NCI-H1105 treated with DMSO at 0.1 percent for 48 hours (cell line): ENCODE results near the gene AADAT.
A peak's percentile ranks its signal among the peaks of the same experiment; 100 is the strongest.
"Not testable (repeated sequence)": the region's sequence is repeated elsewhere in the genome, so short reads cannot be mapped to it uniquely, and the experiment has no call there.

Source experiments
- DNase-seq: peaks from one replicate; lab custom pipeline; 2025; lab: John Stamatoyannopoulos, UW

AADAT gene

DNA sequence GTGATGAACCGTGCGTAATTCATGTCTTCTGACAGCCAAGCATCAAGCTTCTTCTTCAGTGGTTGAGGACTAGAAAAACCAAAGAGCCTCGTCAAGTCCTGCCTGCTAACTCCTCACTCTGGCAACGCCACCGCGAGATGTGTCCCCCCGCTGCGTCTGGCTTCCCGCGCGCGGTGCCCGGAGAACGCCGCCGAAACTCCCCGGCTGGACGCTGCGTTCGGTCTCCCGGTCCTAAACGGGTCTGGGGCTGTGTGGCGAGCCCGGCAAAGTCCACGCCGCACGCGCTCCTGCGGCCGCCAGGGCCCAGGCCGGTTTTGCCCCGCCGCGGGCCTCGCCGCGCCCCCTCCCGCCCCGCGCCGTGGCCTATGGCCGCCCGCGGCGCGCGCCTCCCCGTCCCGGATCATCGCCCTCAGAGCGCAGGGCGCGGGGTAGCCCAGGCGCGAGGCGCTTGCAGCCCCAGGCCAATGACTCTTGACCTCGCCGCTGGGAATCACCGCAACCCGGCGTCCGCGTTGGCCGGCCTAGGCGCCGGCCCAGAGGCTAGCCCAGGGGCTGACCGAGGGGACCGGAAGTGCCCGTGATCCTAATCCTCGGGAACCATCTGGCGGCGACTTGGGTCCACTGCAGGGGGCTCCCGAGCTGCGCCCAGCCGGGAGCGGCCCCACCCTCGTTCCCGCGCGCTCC lies at the start of gene AADAT:
AADAT (minus strand) TSS at position 289 of the 684 bp plus-strand sequence; CDS start at position 23, 266 bp downstream.
- peak; percentile 66 for DNase-seq

DNA sequence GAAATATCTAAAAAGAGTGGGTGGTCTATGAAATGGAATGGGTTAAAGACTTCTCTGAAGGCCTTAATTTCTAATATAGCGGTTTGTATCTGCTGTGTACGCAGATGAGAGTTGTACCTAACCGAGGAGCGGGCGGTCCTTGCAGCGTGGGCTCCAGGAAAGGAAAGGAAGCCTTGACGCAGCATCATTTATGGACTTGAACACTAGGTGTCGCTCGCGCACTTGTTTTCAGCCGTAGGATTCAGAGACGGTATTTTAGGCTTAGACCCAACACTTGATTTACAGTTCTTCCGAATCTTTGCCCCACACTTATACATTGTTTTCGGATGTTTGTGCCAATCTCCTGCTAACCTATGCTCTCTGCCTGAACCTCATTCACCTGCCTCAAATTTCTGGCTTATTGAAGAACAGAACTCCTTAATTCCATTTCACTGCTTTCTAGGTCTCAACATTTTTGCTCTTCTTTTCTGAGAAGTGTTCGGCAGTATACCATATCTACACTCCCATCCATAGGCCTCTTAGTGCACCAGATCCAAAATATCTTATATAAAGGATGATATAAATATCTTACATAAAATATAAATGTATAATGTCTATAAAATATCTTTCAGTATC lies 48.9 kb upstream of the AADAT start:
- peak; percentile 53 for DNase-seq

DNA sequence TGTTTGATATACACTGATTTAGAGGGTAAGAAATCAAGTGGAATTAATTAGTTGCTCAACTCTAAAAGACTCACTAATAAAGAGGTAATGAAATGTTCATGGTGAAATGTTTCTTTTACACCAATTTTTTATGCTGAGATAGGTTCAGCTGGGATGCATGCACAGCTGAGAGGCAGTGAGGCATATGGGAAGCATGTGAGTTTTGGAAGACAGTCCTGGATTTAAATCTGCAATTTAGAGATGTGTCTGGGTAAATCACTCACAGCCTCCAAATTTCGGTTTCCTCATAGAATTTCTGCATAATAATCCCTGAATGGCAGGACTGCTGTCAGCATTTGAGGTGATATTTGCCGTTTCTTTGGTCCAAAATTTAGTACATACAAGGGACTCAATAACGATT lies 48.2 kb upstream of the AADAT start:
- DNase-seq: no peak

DNA sequence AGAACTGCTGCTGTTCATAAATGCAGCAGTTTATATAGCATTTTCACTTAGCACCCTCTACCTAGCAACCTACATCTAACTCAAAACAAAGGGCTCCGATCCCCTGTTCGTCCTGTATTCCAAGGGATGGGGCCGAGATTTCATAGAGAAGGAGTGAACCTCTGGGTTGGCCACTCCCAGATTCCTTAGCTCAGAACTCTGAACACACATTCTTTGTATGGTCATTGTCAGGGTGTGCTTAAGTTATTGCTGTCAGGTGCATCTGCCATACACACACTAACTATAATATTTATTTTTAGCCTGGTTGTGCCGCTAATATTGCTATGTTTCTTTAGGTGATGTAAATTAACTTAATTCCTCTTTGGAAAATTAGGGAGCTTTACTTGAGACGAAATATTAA lies 47.7 kb upstream of the AADAT start:
- DNase-seq: no peak

DNA sequence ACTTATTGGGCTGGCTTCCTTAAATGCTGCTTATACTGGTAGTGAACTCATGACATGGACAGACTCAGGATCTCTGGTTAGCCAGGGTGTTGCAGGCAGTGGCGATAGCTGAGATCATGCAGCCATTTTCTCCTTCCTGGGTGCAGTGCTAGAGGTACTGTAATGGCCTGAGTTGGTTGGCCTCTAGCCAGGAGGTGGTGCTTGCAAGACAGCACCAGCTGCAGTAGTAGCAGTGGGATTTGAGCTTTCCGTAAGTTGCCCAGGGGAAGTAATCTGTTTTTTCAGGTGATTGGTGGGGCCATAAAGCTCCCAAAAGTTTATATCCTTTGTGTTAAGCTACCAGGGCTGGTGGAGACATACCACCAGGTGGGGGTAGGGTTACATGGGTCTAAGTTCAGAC lies 45.1 kb upstream of the AADAT start:
- DNase-seq: no peak

DNA sequence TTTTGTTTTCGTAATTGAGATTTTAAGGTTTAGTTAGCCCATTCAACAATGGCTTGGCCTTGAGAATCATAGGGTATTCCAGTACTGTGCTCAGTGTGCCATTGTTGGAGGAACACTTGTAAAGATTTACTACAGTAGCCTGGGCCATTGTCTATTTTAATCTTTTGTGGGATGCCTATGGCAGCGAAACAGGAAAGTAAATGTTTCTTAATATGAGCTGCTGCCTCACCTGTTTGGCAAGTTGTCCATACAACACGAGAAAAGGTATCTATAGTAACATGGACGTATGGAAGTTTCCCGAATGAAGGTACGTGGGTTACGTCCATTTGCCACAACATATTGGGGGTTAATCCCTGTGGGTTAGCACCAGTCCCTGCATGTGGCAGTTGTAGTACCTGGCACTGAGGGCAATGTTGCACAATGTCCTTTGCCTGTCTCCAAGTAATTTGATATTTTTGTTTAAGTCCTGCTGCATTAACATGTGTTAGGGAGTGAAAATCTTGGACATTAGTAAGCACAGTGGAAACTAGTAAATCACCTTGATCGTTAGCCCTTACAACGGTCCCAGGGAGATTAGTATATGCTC lies 38.6 kb upstream of the AADAT start:
- no peak for DNase-seq

DNA sequence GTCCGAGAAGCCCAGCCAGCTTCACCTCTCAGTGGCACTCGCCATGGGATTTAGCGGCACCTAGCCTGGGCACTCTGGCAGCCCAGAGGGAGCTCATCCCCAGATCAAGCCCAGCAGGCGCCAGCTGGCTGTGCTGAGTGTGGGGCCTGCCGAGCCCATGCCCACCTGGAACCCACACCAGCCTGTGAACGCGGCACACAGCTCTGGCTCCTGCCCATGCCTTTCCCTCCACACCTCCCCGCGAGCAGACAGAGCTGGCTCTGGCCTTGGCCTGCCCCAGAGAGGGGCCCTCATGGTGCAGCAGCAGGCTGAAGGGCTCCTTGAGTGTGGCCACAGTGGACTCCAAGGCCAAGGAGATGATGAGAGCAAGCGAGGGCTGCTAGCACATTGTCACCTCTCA lies 38.0 kb upstream of the AADAT start:
- no peak for DNase-seq

DNA sequence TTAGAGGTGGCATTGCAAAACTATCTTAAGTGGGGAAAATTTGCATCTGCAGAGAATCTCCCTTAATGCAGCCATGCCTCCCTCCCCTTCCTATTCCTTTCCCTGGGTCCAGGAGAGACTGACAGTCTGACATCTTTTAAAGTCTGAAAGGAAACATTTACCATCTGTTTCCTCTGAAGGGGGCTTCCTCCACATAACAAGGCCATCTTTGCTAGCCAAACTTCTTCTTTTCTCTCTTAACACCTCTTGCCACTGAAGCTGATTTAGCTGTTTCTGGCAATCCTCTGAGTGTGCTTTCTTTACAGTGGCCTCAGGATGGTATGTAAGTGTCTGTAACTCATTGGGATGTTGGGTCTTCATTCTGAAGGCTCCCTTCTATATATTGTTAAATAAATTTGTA lies 34.6 kb upstream of the AADAT start:
- DNase-seq: no peak

DNA sequence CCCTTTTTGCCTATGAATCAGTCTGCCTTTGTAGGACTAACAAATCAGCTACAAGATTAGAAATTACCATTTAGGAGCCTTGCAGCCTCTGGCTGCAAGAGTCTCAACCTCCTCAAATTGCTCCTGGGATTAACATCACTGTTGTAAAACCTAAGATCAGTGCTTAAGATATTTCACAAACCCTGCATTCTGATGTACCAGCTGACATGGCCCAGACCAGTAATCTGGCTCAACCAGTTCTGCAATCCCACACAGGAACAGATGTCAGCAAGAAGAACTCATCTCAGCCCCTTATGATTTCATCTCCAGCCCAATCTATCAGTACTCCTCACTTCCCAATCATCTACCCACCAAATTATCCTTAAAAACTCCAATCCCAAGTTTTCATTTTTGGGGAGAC lies 32.5 kb upstream of the AADAT start:
- DNase-seq: no peak

DNA sequence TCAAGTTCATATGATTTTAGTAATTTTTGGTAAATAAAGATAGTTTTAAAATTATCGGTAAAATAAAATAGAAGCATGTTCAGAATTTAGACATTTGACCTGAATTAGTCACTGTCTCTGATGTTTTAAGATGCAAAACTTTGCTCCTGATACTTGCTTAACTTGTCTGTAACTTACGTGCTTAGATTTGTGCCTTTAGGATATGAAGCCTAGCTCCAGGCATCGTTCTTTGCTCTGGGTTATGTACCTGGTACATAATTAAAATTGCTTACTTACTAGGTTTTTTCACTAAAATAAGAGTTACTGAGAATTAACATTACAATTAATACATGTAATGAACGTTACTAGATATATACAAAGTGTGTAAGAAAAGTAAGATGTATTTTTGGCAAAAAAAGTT lies 24.9 kb upstream of the AADAT start:
- no peak for DNase-seq

DNA sequence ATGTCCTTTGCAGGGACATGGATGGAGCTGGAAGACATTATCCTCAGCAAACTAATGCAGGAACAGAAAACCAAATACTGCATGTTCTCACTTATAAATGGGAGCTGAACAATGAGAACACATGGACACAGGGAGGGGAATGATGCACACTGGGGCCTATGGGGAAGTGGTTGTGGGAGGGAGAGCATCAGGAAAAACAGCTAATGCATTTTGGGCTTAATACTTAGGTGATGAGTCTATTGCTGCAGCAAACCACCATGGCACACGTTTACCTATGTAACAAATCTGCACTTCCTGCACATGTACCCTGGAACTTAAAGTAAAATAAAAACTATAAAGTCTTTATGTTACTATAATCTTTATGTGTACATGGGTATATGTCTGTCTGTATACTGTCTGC lies 24.4 kb upstream of the AADAT start:
- not testable (repeated sequence) for DNase-seq

DNA sequence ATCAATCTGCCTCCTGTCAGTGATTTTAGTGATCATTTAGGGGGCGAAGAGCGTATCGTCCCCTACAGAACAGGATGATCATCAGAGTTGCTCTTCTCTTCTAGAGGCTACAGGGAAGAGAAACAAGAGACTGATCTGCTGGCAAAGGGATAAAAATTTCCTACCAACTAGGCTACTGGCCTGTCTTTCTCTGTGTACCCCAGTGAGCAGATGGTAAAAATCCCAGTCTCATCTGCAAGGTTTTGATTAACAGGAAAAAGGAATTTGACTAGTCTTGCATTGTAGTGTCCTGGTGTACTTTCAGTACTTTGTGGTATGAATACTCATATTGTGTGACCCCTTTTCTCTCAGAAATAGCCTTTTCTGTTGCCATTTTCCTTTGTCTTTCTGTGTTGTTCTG lies 21.8 kb upstream of the AADAT start:
- no peak for DNase-seq

DNA sequence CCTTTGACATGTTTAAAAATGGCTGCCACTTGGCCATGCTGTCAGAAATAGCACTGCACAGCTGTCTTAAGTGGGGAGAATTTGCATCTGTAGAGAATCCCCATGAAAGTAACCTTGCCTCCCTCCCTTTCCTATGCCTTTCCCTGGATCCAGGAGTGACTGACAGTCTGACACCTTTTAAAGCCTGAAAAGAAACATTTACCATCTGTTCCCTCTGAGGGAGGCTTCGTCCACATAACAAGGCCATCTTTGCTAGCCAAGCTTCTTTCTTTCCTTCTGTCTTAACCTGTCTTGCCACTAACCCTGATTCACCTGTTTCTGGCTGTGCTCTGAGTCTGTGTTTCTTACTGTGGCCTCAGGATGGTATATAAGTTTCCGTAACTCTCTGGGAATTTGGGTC lies 21.3 kb upstream of the AADAT start:
- DNase-seq: no peak

DNA sequence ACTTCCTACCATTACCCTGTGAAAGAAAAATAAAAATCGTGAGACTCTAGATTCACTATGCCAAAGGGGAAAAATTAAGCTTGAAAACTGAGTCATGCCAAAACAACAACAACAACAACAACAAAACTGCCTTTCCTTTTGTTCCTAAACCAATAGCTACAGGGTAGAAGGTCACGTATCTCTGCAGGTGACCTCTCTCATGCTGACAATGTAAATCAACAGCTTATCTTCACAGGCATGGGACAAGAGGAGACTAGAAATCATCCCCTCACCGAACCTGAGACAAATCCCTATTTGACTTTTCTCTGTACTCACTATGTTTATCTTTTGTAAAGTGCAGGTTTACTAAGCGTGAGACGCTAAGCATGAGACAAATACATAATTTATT lies 20.5 kb upstream of the AADAT start:
- no peak for DNase-seq

DNA sequence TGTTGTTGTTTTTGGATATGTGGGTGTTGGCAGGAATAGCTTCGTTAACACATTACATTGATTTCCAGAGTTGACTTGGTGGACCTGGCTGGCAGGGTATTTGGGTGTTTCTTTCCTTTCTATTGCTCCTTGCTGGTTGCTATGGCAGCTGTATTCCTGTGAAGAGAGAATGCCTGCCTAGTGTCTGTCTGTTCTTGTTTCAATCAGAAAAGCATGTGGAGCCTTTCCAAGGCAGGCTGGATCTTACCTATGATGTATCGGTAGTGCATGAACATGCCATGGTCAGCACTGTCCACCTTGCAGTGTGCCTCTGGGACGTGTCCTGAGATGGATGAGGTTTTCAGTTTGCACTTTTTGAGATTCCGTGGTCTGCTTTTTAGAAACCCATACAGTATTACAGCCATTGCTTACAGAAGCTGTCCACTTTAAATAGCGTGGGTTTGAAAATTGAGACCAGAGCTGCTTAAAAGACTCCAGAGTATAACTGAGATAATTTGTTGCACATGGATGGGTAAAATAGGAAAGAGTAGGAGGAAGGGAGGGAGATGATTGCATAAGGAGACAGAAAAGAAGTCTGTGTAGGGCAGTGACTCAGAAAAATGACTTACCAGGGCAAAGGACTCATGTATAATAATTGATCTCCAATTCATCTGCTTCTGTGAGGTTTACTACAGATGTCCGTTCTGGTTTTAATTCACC lies 20.0 kb upstream of the AADAT start:
- no peak for DNase-seq

DNA sequence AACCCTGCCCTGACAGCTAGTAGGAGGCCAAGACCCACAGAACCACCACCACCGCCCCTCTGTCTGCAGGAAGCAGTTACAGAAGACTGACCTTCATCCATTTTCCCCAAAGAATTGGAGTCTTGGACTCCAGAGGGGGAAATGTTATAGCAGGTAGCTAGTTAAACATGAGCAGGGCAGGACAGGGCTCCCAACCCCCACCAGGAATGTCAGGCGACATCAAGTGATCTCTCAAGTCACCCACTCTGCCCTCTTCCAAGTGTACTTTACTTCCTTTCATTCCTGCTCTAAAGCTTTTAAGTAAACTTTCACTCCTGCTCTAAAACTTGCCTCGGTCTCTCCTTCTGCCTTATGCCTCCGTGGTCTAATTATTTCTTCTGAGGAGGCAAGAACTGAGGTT lies 17.1 kb upstream of the AADAT start:
- no peak for DNase-seq

DNA sequence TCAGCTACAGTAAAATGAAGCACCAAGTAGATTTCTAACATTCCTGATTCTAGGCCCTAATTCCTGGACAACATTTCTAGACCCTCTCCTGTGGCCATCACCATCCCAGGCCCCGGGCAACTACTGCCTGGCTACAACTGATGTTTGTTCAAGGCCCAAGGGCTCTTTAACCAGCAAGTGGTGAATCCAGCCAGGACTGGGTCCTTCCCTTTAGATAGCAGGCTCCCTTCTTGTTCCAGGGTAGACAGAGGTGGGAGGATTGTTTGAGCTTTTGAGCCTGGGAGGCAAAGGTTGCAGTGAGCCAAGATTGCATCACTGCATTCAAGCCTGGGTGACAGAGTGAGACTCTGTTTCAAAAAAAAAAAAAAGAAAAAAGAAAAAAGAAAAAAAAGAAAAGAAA lies 12.7 kb upstream of the AADAT start:
- no peak for DNase-seq

DNA sequence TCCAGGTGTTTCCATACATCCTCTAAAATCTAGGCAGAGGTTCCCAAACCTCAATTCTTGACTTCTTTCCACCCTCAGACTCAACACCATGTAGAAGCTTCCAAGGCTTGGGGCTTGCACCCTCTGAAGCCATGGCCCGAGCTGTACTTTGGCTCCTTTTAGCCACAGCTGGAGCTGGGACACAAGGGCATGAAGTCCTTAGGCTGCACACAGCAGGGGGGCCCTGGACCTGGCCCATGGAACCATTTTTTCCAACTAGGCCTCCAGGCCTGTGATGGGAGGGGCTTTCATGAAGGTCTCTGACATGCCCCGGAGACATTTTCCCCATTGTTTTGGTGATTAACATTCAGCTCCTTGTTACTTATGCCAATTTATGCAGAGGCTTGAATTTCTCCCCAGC lies 8.4 kb upstream of the AADAT start:
- not testable (repeated sequence) for DNase-seq

DNA sequence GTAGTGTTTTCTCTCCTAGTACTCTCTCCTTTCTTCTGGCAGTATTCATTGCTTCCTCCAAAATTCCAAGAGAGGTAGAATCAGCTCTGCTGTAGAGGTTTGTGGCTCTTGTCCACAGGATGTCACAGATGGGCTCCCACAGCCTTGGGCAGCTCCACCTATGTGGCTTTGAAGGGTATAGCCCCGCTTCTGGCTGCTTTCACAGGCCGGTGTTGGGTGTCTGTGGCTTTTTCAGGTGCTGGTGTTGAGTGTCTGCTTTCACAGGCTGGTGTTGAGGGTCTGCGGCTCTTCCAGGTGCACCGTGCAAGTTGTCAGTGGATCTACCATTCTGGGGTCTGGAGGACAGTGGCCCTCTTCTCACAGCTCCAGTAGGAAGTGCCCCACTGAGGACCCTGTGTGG lies 7.9 kb upstream of the AADAT start:
- DNase-seq: no peak

DNA sequence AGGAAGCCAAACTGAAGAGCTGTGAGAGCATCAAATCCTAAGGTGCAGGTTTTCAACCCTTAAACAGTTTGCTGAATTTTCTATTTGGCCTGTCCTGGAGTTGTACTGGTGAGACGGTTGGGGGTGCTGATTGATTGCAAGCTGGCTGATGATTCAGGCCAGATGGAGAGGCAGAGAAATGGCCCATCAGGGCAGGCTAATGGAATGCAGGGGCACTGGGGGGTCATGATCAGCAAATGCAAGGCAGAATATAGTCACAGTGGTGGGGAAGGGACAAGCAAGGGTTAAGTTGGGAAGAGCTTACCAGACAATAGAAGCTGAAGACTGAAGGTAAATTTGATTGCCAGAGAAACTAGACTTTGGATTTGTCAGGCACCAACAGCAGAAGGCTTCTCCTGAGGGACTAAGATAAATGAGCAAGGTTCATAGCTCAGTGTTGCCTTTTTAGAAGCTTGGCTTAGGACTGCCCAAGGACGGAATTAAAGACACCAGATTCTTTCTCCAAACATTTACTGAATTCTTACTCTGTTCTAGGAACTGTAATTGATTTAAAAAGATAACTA lies 4.3 kb upstream of the AADAT start:
- DNase-seq: no peak

DNA sequence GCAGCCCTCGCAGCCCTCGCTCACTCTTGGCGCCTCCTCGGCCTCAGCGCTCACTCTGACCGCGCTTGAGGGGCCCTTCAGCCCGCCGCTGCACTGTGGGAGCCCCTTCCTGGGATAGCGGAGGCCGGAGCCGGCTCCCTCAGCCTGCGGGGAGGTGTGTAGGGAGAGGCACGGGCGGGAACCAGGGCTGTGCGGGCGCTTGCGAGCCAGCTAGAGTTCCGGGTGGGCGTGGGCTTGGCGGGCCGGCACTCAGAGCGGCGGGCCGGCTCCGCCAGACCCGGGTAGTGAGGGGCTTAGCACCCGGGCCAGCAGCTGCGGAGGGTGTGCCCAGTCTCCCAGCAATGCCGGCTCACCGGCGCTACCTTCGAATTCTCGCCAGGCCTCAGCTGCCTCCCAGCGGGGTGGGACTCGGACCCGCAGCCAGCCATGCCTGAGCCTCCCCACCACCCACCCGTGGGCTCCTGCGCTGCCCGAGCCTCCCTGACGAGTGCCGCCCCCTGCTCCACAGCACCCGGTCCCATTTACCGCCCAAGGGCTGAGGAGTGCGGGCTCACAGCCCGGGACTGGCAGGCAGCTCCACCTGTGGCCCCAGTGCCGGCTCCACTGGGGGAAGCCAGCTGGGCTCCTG lies 1.4 kb upstream of the AADAT start:
- no peak for DNase-seq

DNA sequence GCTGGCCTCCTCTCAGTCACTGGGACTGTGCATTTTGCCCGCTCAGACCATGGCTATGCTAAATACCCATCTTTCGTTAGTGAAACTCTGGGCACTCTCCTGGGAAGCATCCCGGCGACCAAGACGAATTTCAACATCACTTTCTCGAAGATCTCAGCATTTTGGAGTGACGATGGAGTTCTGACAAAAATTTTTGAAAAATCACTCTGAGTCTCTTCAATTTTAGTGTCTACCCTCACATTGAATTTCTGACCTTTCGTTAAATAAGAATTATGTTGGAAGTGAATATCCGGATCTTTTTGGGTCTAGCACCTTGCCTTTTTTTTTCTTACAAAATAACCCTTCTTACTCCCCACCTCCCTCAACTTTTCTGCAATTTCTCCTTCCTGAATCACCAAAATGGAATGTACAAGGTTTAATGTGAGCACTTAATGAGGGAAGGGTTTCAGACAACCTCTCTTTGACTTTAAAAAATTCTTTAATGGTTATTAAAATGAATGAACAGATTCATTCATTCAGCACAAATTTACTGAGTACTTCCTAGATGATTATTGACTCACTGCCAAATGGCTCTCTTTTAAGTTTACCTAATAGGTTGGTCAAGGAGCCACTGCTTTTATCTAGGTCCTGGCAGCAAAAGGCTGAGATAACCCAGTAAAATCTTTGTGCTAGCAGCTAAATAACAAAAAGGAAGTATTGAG lies 746 bp upstream of the AADAT start:
- DNase-seq: no peak
